H1 (cell line): Measurements from ENCODE around the gene LIN54. TPM values are rescaled to one million over a fixed set of nuclear protein-coding genes. Genes with fewer than 3 reads are reported as not detected.

Experiments used
- CTCF ChIA-PET: fragments of 300-600 bp; sonication (Branson Sonifier 250); formaldehyde crosslinking; loops from one replicate; lab custom pipeline; 2021; ENCODE audit not compliant: partially characterized antibody; lab: Charles Lee
- POLR2A ChIA-PET: fragments of 300-600 bp; sonication (Branson Sonifier 250); formaldehyde crosslinking; loops from one replicate; lab custom pipeline; 2021; ENCODE audit warnings: inconsistent platforms; ENCODE audit not compliant: partially characterized antibody; lab: Charles Lee
- DNase-seq, 2 experiments: peaks; one replicate each; pipeline versions ENCODE4 v3.0.0 to v3.0.0-alpha.2; 2010 to 2022; ENCODE audit warnings: low spot score in 2 of 2, low read depth in 1 of 2, mixed read lengths in 1 of 2
- FAIRE-seq: peaks from 2 replicates; lab custom pipeline; 2011; peaks lifted over from hg19 to GRCh38; lab: Jason Lieb, UNC
- H2AFZ ChIP-seq: 2 replicates; pipeline ENCODE4 v1.8.1; 2012; ENCODE audit warnings: low read length, inconsistent platforms
- H2AK5ac ChIP-seq: 2 replicates; pipeline ENCODE4 v1.6.1; 2013; ENCODE audit warnings: low read depth, low read length
- H2BK120ac ChIP-seq: replicated peaks from 2 replicates; pipeline ENCODE3; 2013; ENCODE audit warnings: low read depth, low read length, inconsistent platforms
- H2BK12ac ChIP-seq: 2 replicates; pipeline ENCODE4 v1.6.1; 2013; ENCODE audit warnings: low read depth, low read length
- H2BK15ac ChIP-seq: 2 replicates; pipeline ENCODE4 v1.6.1; 2013; ENCODE audit warnings: low read length
- H2BK20ac ChIP-seq: 2 replicates; pipeline ENCODE4 v1.6.1; 2013; ENCODE audit warnings: low read length
- H2BK5ac ChIP-seq: 2 replicates; pipeline ENCODE4 v1.6.1; 2013; ENCODE audit warnings: low read depth, low read length
- H3K14ac ChIP-seq: 2 replicates; pipeline ENCODE4 v1.6.1; 2013; ENCODE audit warnings: inconsistent platforms; ENCODE audit not compliant: insufficient read length
- H3K18ac ChIP-seq: 2 replicates; pipeline ENCODE4 v1.6.1; 2013; ENCODE audit warnings: low read length; ENCODE audit errors: extremely low read depth
- H3K23ac ChIP-seq: 2 replicates; pipeline ENCODE4 v1.6.1; 2013; ENCODE audit warnings: inconsistent platforms; ENCODE audit not compliant: insufficient read length
- H3K23me2 ChIP-seq: 2 replicates; pipeline ENCODE4 v1.6.1; 2013; ENCODE audit warnings: low read depth, low read length
- H3K27ac ChIP-seq: 2 replicates; pipeline ENCODE4 v1.6.1; 2011; ENCODE audit warnings: low read depth, low read length, inconsistent platforms
- H3K27me3 ChIP-seq, 4 experiments: replicated peaks in 1 of 4; 1 replicate in 1 of 4; 2 replicates in 3 of 4; pipeline versions ENCODE4 v1.6.1 to v1.8.1; 2011 to 2013; ENCODE audit warnings: low read length in 3 of 4, mild to moderate bottlenecking in 3 of 4, inconsistent platforms in 2 of 4, mixed read lengths in 2 of 4, moderate library complexity in 1 of 4; ENCODE audit not compliant: control insufficient read depth in 3 of 4, insufficient read depth in 3 of 4; ENCODE audit errors: extremely low read depth in 1 of 4
- H3K36me3 ChIP-seq, 4 experiments: 2 replicates each; pipeline versions ENCODE4 v1.6.1 to v1.8.1; 2011 to 2013; ENCODE audit warnings: mild to moderate bottlenecking in 4 of 4, low read length in 3 of 4, moderate library complexity in 2 of 4, control low read depth in 1 of 4, inconsistent platforms in 1 of 4; ENCODE audit not compliant: insufficient read depth in 4 of 4, control insufficient read depth in 2 of 4
- H3K4ac ChIP-seq: replicated peaks from 2 replicates; pipeline ENCODE3; 2013; ENCODE audit warnings: low read length, low read depth, mixed read lengths, inconsistent platforms; ENCODE audit not compliant: insufficient read length
- H3K4me1 ChIP-seq, 4 experiments: replicated peaks in 1 of 4; 1 replicate in 1 of 4; 2 replicates in 3 of 4; pipeline versions ENCODE4 v1.6.1 to v1.8.1; 2011 to 2013; ENCODE audit warnings: low read length in 3 of 4, inconsistent platforms in 2 of 4, mixed read lengths in 1 of 4; ENCODE audit not compliant: insufficient read depth in 4 of 4, control insufficient read depth in 3 of 4
- H3K4me2 ChIP-seq, 2 experiments: 2 replicates each; pipeline versions ENCODE4 v1.6.1 to v1.8.1; 2011 to 2013; ENCODE audit warnings: low read depth in 2 of 2, low read length in 2 of 2, control low read depth in 1 of 2, inconsistent platforms in 1 of 2, mild to moderate bottlenecking in 1 of 2; ENCODE audit not compliant: insufficient read depth in 1 of 2
- H3K4me3 ChIP-seq, 4 experiments: fragments of 200-600, 300-600 bp in 1 of 4; sonication (generic), shearing (Covaris generic), sonication (Bioruptor Twin) in 1 of 4; 2 replicates each; pipeline versions ENCODE4 v1.5.1 to v1.8.1; 2011 to 2016; ENCODE audit warnings: low read length in 4 of 4, low read depth in 3 of 4, control low read depth in 2 of 4, inconsistent platforms in 2 of 4, mild to moderate bottlenecking in 2 of 4, mixed read lengths in 1 of 4, moderate library complexity in 1 of 4; ENCODE audit not compliant: insufficient read depth in 2 of 4; ENCODE audit errors: extremely low read depth in 1 of 4
- H3K56ac ChIP-seq: replicated peaks from 2 replicates; pipeline ENCODE3; 2013; ENCODE audit warnings: low read depth, mild to moderate bottlenecking, mixed read lengths, low read length, inconsistent platforms; ENCODE audit not compliant: insufficient read length
- H3K79me1 ChIP-seq: 2 replicates; pipeline ENCODE4 v1.6.1; 2013; ENCODE audit warnings: low read depth, low read length, control low read depth
- H3K79me2 ChIP-seq, 2 experiments: 2 replicates each; pipeline versions ENCODE4 v1.6.1 to v1.8.1; 2012 to 2013; ENCODE audit warnings: low read length in 2 of 2, mild to moderate bottlenecking in 2 of 2, inconsistent platforms in 1 of 2; ENCODE audit not compliant: insufficient read depth in 2 of 2, control insufficient read depth in 1 of 2
- H3K9ac ChIP-seq, 4 experiments: replicated peaks in 1 of 4; 1 replicate in 1 of 4; 2 replicates in 3 of 4; pipeline versions ENCODE4 v1.6.1 to v1.8.1; 2011 to 2013; ENCODE audit warnings: low read depth in 3 of 4, low read length in 3 of 4, control low read depth in 2 of 4, mild to moderate bottlenecking in 2 of 4, moderate library complexity in 2 of 4, inconsistent platforms in 1 of 4; ENCODE audit errors: extremely low read depth in 1 of 4
- H3K9me3 ChIP-seq, 2 experiments: 2 replicates each; pipeline versions ENCODE4 v1.6.1 to v1.8.1; 2012 to 2013; ENCODE audit warnings: mild to moderate bottlenecking in 2 of 2, moderate library complexity in 2 of 2, control low read depth in 1 of 2, inconsistent platforms in 1 of 2, low read depth in 1 of 2, low read length in 1 of 2, mixed read lengths in 1 of 2; ENCODE audit not compliant: insufficient read depth in 2 of 2
- H4K20me1 ChIP-seq, 2 experiments: replicated peaks in 1 of 2; 2 replicates each; pipeline versions ENCODE3 to v1.8.1; 2011 to 2013; ENCODE audit warnings: inconsistent platforms in 2 of 2, low read length in 2 of 2, mild to moderate bottlenecking in 1 of 2; ENCODE audit not compliant: insufficient read depth in 2 of 2, control insufficient read depth in 1 of 2
- H4K5ac ChIP-seq: 2 replicates; pipeline ENCODE4 v1.6.1; 2013; ENCODE audit warnings: low read length, low read depth, mixed read lengths, inconsistent platforms; ENCODE audit not compliant: insufficient read length
- H4K8ac ChIP-seq: 2 replicates; pipeline ENCODE4 v1.8.0; 2013; ENCODE audit warnings: mild to moderate bottlenecking, moderate library complexity, low read length, inconsistent platforms; ENCODE audit not compliant: insufficient read depth; ENCODE audit errors: extremely low read depth
- H4K91ac ChIP-seq: replicated peaks from 2 replicates; pipeline ENCODE3; 2013; ENCODE audit warnings: low read length, mixed read lengths, inconsistent platforms; ENCODE audit not compliant: insufficient read length
- JUND ChIP-seq: IDR thresholded peaks from 2 replicates; pipeline ENCODE4 v1.6.1; 2011; ENCODE audit warnings: mild to moderate bottlenecking, improper control_type of control experiment, low read length
- WGBS, 2 experiments: shearing (Covaris generic) in 1 of 2; methylation state at CpG; one replicate each; pipeline versions ENCODE4 v1.1.6 to v1.1.7; 2013 to 2015; ENCODE audit warnings: low lambda C conversion rate in 2 of 2, mixed read lengths in 2 of 2, inconsistent platforms in 1 of 2, low coverage in 1 of 2, missing lambda C conversion rate in 1 of 2; ENCODE audit not compliant: insufficient replicate concordance in 2 of 2, insufficient coverage in 1 of 2, insufficient read length in 1 of 2; ENCODE audit errors: extremely low coverage in 1 of 2, missing lambda C conversion rate in 1 of 2; 5-methylcytosine and 5-hydroxymethylcytosine counted together
- polyA plus RNA-seq, 7 experiments: library from polyadenylated mRNA; depleted of rRNA in 3 of 7; stranded (reverse) in 5 of 7; unstranded in 2 of 7; fragments of >200 nt in 5 of 7; fragments of 200-250 nt in 2 of 7; gene quantifications; 1 replicate in 5 of 7; 2 replicates in 1 of 7; 4 replicates in 1 of 7; pipeline versions ENCODE4 v1.2.1 to v1.2.3, GENCODE V29; 2011 to 2013; ENCODE audit warnings: missing spikeins in 2 of 7, mixed read lengths in 2 of 7
- total RNA-seq: library from RNA; stranded (reverse); fragmentation: NEBNext Ultra II Directional; extraction: Animal tissue kit (Norgen Biotek cat#: 25700); gene quantifications from 2 replicates; pipeline ENCODE4 v1.2.1, GENCODE V29; 2021

LIN54 gene
- total and polyA plus RNA-seq, 2 of the 8 experiments (the other 6 are each of a cell fraction or from before 2014, with no cell fraction given), result 5.7 to 11.1 TPM

DNA sequence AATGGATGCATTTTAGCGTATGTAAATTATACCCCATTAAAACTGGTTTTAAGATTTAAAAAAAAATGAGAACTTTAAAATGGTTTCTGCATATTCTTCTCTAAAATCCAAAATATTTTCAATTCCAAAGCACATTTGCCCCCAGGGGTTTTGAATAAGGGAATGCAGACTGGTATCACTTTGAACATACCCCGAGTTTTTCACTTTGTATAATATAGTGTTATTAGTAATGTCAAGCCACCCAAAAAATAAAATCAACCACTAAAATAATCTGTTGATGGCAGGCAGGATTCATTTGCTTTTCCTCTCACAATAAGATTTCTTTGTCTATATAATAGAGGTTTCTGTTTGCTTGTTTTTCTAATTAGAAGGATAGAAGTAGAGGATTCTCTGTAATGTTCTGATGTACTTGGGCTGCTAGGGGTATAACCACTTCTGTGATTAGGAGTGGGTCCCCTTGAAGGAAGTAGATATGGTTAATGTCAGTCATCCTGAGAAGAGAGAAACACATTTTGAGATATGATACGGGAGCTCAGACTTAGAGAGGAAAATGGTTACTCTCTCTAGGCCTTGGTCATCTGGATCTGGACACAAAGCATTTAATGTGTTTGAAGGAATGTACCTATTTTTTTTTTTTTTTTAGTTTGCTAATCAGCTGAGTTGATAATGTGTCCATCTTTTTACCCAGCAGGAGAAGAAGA is 9.3 kb upstream of the LIN54 start:
- no peak overlapping the region for H2AFZ ChIP-seq
- POLR2A ChIA-PET, result no interaction called here
- WGBS, 2 experiments, result 96% methylated on average over 3 of the region's 3 CpGs; no CpG with 5 or more reads in 1 of the 2 experiments
- no peak for TF ChIP-seq JUND

More for the DNA sequence above, 9.3 kb upstream of the LIN54 start:
- Histone ChIP-seq H2BK20ac (no peak overlapping the region), H4K91ac (no peak overlapping the region), H3K56ac (no peak overlapping the region), H3K23ac (no peak overlapping the region), H3K14ac (no peak overlapping the region), H2AK5ac (no peak overlapping the region), H4K5ac (no peak overlapping the region), H3K23me2 (no peaks in the 10 kb centered on the region), H3K4me1 (no peaks in the 10 kb centered on the region), H3K27me3 (no peaks in the 10 kb centered on the region), H3K4me3 (no peak overlapping the region), H3K4me2 (no peak overlapping the region), H2BK15ac (no peak overlapping the region), H2BK5ac (no peak overlapping the region), H3K36me3 (no peaks in the 10 kb centered on the region), H4K8ac (no peak overlapping the region), H2BK12ac (no peak overlapping the region), H3K9ac (no peak overlapping the region), H3K18ac (no peak overlapping the region), H3K79me1 (no peaks in the 10 kb centered on the region), H3K79me2 (no peaks in the 10 kb centered on the region), H3K27ac (no peak overlapping the region), H3K9me3 (no peaks in the 10 kb centered on the region), H3K4ac (no peak overlapping the region), H2BK120ac (no peak overlapping the region), H4K20me1 (no peaks in the 10 kb centered on the region)
- FAIRE-seq (no peak), DNase-seq (no peak)
- CTCF ChIA-PET, result interaction anchor here (0.7 kb wide), 1 partner anchor 65 kb away, joined by 3 read pairs; no protein-coding TSS in a partner anchor
